Kidney capillary endothelial cell (primary cell): Measurements from ENCODE around the gene COPS2.
"Not testable (repeated sequence)": the region's sequence is repeated elsewhere in the genome, so short reads cannot be mapped to it uniquely, and the experiment has no call there.

Experiments
- DNase-seq: peaks from one replicate; pipeline ENCODE4 v3.0.0-alpha.2; 2018; ENCODE audit warnings: low spot score

COPS2 gene

DNA sequence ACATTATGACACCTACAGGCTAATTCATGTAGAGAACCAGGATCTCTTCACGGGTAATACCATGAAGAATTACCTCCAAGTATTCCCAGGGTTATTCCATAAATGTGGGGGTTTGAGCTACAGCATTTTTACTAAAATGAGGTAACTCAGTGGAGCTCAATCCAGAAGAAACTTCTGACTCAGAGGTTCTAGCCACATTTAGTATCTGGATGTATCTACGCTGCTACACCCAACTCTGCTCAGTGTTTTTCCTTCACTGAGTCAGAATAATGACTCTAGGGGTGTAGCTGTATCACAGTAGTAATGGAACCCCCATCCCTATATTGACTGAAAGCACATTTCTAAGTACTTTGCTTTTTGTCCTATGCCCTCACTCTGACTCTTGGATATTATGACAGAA is 52.4 kb downstream of the COPS2 start:
- DNase-seq, result no peak

GRCh38 chr15:49101536-49101935 is 53.9 kb downstream of the COPS2 start:
- DNase-seq, result no peak

DNA sequence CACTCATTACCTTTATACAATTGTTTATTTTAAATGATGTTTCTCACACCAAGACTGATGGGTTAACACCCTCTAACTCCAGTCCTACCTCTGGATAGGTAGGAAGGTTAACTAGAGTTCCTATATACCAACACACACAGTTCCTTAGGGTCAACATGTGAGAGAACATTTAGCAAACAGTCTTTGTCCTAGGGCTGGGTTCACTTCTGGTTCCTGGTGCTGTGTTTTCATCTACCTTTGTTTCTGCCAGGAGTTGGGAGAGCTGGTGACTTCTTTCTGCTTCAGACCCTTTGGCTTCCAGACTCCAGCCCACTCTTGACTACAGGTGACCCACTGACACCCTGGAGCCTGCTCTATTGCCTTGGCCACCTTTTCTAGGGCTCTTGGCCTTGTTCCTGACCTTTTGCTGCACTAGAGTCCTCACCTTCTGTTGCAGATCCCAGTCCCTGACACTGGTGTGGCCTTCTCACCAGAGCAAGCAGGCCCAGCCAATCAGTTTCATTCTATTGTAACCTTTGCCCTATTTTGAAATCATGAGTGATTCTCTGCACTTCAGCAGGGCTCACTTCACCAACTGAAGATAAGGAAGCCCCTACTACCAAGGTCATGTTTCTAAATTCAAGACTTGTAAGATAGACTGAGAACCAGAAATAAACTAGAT is 59.2 kb downstream of the COPS2 start:
- no peak for DNase-seq

DNA sequence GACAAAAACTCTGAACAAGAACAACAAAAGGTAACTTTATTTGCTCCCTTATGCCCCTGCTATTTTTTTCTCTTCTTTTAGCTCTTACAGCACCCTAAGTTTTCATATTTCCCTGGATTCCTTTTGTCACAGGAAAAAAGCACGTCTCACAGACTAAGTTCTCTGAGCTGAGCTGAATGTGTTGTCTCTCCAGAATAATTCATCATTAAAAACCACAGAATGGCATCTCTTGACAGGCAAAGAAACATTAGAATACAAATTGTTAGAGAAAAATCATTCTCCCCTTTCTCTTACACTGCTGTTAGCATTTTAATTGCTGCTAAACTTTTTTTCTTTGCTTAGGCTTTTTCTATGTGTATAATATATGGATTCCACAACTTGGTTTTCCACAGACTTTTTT is 60.5 kb downstream of the COPS2 start:
- no peak for DNase-seq

DNA sequence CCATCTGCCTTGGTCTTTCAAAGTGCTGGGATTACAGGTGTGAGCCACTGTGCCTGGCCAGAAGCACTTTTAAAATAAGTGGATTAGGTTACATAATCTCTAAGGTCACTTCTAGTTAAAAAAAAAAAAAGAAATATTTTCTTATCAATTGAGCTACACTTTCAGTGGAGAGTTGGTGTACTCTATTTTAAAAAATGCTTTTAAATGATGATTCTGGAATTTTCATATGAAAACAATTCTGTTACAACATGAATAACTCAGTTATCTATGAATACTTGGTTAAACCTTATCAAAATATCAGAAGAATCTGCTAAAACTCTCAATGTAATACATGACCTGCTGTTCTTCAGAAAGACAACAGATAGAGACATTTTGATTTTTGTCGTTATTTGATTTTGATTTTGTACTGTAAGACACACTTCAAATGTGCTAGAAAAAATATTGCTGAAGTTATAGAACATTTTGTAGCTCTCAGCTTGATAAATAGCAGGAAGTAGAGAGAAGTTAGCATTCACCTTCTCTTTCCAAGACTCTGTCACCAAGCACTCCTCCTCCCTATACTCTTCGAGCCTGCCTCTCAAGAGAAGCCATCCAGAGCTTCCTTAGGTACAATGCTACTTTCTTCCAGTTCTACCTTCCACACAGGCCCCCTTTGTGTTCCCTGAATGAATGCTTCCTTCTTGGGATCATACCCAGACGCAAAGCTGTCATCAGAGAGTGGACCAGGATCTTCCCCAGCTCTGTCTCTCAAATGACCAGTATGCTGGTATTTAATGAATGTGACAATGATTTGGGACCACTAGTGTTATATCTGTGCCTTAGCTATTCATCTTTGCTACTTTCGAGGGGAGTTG is 61.9 kb downstream of the COPS2 start:
- no peak for DNase-seq

- no peak for DNase-seq
These were observed 66.4 kb downstream of the COPS2 start for GRCh38 chr15:49088996-49089395.

- no peak for DNase-seq
These were observed 69.5 kb downstream of the COPS2 start for GRCh38 chr15:49085696-49086459.

DNA sequence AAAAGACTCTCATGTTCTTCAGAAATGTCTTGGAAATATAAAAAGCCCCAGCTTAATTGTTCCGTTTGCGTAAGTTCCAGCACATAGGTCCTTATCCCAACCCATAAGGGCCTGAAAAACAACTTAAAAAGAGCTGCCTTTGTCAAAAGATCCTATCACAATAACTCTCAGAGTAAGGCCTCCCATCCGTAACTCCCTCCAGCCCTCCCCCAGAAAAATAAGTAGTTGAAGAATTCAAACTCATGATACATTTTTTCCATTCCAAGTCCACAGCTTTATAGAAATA is 71.2 kb downstream of the COPS2 start:
- DNase-seq, result no peak

- DNase-seq, result no peak
These were observed 71.8 kb downstream of the COPS2 start for GRCh38 chr15:49083401-49084284.

DNA sequence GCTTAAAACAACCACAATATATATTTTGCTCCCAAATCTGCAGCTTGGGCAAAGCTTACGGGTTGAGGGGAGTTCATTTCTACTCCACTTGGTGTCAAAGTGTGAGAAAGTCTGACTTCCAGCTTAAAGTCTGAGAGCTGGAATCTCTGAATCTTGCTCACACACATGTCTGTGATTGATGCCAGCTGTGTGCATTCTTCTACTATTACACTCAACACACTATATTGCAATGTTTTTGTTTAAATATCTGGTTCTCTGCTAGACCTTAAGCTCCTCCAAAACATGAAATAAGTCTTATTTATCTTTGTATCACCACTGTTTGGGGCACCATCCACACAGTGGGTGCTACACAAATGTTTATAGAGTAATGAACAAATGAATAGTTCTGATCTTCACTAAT is 72.4 kb downstream of the COPS2 start:
- DNase-seq, result no peak

DNA sequence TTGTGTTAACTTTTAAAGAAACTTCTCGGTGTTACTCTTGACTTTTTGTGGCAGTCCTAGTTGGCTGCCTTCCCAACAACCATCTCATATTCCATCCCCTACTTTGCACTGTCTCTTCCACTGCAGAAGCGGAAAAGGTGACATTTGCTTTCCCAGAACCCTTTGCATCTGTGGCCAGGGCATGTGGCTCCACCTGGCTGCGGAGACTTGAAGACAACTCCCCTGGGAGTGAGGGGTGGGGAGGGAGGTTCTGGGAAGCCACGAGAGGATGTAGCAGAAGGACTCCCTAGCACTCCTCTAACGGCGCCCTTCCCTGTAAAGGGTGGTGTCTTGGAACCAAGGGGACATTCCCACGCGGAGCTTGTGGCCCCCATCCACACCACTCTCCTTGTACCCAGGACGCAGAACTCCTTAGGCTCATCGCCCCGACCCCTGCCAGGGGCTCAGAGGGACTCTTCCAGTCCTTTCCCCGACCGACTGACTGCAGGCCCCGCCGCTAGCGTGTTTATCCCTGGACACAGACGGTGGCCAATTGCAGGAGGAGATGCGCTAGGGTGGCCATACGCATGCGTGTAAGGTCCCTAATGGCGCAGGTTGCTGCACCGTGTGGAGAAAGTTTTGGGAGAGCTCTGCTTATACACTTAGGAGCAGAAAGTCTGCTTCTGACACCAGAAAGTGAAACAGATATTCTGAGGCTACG is 75.9 kb downstream of the COPS2 start:
- DNase-seq, result no peak

DNA sequence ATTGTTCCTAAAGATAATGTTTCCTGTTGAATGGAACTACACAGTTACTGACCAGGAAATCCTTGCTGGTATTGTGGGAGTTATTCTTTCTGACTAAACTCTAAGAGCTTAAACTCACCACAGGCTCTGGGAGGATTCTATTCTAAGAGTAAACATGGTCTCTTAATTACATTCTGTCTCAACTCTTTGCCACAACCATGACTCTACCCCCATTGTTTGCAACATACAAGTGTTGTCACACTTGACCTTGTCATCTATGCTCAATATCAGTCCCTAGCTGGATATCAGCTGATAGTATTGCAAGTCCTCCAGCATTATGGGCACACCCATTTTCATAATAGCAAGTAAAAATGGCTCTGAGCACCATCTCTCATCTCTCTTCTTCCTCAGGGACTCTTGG is 79.5 kb downstream of the COPS2 start:
- no peak for DNase-seq

GRCh38 chr15:49074589-49075287 is 80.7 kb downstream of the COPS2 start:
- not testable (repeated sequence) for DNase-seq
